ENCODE data around the gene ECSIT. TPM values are rescaled to one million over a fixed set of nuclear protein-coding genes. Genes with fewer than 3 reads are reported as not detected.

The ECSIT gene
- total RNA-seq, 1 experiment from 2014 or later, result 72.4 TPM

DNA sequence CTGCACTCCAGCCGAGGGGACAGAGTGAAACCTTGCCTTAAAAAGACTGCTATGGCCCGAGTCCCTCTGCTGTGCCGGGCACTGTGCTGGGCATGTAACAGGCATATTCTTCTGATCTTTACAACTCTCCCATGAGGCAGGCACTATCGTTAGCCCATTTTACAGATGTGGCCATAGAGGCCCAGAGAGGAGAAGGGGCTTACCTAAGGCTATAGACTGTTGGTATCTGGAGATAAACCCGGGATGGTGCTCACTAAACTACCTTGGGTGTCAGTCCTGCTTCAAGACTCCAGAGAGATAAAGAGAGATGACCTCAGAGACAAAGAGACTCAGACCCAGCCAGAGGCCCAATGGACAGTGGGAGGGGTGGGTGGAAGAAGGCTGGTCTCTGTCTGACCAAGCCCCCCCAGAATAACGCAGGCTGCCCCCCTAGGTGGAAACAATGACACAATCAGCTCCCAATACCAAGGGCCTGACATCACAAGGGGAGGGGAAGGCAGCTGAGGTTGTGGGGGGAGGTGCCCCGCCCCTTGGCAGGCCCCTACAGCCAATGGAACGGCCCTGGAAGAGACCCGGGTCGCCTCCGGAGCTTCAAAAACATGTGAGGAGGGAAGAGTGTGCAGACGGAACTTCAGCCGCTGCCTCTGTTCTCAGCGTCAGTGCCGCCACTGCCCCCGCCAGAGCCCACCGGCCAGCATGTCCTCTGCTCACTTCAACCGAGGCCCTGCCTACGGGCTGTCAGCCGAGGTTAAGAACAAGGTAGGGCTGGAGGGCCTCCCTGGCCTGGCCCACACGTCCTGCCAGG, 9.5 kb upstream of the ECSIT start, which contains the start of gene CNN1:
Gene CNN1 (plus strand): TSS at position 620 of the 805 bp plus-strand sequence. CDS start 77 bp downstream, at position 697.
- Histone ChIP-seq H3K4me3 (ENCODE audit: insufficient read depth, low read depth, low read length) (peak within 1 kb of the TSS; percentile 38), H3K36me3 (replicated peaks; ENCODE audit: control insufficient read depth, insufficient read depth, low read length) (no peaks in the 10 kb centered on the region), H3K27me3 (ENCODE audit: control insufficient read depth, insufficient read depth, low read length) (no peaks in the 10 kb centered on the region; the same call in 1 of the 2 replicates)
- DNase-seq, result peak; percentile 94

DNA sequence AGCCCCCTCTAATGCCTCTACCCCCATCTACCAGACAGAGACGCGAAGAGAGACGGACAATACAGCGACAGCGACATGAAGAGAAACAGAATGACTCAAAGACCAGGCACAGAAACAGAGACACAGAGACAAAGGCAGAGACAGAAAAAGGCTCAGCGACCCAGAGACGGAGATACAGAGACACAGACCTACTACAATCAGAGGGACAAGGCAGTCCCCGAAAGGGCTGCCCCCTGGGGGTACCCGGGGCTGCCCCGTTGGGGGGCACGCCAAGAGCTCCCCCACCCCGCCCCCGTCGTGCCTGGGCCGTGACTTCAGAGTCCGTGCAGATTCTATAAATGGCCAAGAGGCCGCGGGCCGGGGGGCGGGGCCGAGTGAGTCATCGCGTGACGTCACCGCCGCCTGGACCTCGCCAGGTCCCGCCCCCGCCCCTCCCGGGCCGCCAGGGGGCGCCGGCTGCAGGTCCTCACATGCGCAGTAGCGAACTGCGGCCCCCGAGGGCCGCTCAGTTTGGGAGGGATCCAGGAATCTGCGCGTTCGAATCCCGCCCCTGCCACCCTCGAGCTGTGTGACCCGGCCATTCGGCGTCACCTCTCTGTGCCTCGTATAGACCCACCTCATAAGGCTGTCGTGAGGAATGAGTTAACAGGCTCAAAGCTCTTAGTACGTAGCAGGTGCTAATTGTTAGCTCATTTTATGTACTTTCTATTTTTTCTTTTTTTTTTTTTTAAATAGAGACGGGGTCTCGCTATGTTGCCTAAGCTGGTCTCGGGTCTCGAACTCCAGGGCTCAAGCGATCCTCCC, 7.1 kb upstream of the ECSIT start:
- DNase-seq, result peak; percentile 99
- H3K36me3 ChIP-seq (replicated peaks; ENCODE audit: control insufficient read depth, insufficient read depth, low read length), result no peaks in the 10 kb centered on the region
- no peaks in the 10 kb centered on the region; the same call in 1 of the 2 replicates for H3K27me3 ChIP-seq (ENCODE audit: control insufficient read depth, insufficient read depth, low read length)
- H3K4me3 ChIP-seq (ENCODE audit: insufficient read depth, low read depth, low read length), result peak overlapping the region; percentile 41

DNA sequence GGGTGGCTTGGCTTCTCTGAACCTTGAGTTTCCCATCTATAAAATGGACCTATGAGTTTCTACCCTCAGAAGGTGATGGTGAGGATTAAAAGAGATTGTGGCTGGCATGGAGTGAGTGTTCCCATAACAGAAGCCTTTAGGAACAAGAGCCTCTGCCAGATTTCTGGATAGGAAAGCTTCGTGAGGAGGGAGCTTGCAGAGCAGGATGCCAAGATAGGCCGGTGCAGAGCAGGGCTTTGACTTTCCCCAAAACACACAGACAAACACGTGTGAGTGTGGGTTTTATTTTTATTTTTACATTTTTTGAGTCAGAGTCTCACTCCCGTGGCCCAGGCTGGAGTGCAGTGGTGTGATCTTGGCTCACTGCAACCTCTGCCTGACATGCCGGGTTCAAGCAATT, 6.0 kb upstream of the ECSIT start:
- Histone ChIP-seq H3K27me3 (ENCODE audit: control insufficient read depth, insufficient read depth, low read length) (no peaks in the 10 kb centered on the region; the same call in 1 of the 2 replicates), H3K36me3 (replicated peaks; ENCODE audit: control insufficient read depth, insufficient read depth, low read length) (no peaks in the 10 kb centered on the region), H3K4me3 (ENCODE audit: insufficient read depth, low read depth, low read length) (no peak overlapping the region)
- no peak for DNase-seq

DNA sequence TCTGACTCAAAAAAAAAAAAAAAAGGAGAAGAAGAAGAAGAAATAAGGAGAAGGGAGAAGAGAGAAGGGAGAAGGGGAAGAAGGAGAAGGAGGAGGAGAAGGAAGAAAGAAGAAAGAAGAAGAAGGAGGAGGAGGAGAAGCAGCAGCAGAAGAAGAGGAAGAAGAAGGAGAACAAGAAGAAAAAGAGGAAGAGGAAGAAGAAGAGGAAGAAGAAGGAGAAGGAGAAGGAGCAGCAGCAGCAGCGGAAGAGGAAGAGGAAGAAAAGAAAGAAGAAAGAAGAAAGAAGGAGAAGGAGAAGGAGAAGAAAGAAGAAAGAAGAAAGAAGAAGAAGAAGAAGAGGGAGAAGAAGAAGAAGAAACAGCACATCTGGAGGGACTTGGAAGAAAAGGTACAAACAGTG, 5.6 kb upstream of the ECSIT start:
- Histone ChIP-seq H3K36me3 (replicated peaks; ENCODE audit: control insufficient read depth, insufficient read depth, low read length) (no peaks in the 10 kb centered on the region), H3K4me3 (ENCODE audit: insufficient read depth, low read depth, low read length) (no peak overlapping the region), H3K27me3 (ENCODE audit: control insufficient read depth, insufficient read depth, low read length) (no peaks in the 10 kb centered on the region; the same call in 1 of the 2 replicates)
- no peak for DNase-seq

DNA sequence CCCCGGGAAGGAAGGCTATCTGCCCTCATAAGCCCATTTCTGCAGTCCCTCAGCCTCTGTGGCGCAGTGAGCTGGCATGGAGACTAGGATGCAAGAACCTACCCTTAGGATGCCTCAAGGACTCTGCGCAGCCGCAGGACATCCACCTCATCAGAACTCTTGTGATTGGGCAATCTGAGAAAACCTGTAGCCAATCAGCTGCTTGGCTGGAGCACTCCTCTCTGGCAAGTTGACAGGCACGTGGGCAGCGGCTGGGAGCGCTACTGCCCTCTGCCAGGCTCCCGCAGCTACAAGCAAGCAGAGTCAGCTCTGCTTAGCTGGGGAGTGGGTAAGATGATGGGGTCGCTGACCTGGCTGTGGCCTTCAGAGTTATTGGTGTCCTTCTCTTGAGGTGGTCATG, 1.5 kb upstream of the ECSIT start:
- H3K27me3 ChIP-seq (ENCODE audit: control insufficient read depth, insufficient read depth, low read length), result no peaks in the 10 kb centered on the region; the same call in 1 of the 2 replicates
- DNase-seq, result peak; percentile 97
- no peaks in the 10 kb centered on the region for H3K36me3 ChIP-seq (replicated peaks; ENCODE audit: control insufficient read depth, insufficient read depth, low read length)
- H3K4me3 ChIP-seq (ENCODE audit: insufficient read depth, low read depth, low read length), result no peak overlapping the region

- DNase-seq, result no peak
- H3K4me3 ChIP-seq (ENCODE audit: insufficient read depth, low read depth, low read length), result no peak overlapping the region
- no peaks in the 10 kb centered on the region for H3K27me3 ChIP-seq (ENCODE audit: control insufficient read depth, insufficient read depth, low read length)
- H3K36me3 ChIP-seq (replicated peaks; ENCODE audit: control insufficient read depth, insufficient read depth, low read length), result no peaks in the 10 kb centered on the region; the same call in 1 of the 2 replicates
These were observed 9.8 kb downstream of the ECSIT start for GRCh38 chr19:11519138-11519537.

GRCh38 chr19:11513946-11514345, 15.0 kb downstream of the ECSIT start:
- DNase-seq, result peak; percentile 35
- no peak overlapping the region for H3K4me3 ChIP-seq (ENCODE audit: insufficient read depth, low read depth, low read length)
- no peaks in the 10 kb centered on the region for H3K27me3 ChIP-seq (ENCODE audit: control insufficient read depth, insufficient read depth, low read length)
- peaks cover 3% of the 10 kb centered on the region for H3K36me3 ChIP-seq (replicated peaks; ENCODE audit: control insufficient read depth, insufficient read depth, low read length)

- Histone ChIP-seq H3K4me3 (ENCODE audit: insufficient read depth, low read depth, low read length) (no peak overlapping the region), H3K27me3 (ENCODE audit: control insufficient read depth, insufficient read depth, low read length) (no peaks in the 10 kb centered on the region), H3K36me3 (replicated peaks; ENCODE audit: control insufficient read depth, insufficient read depth, low read length) (peaks cover 3% of the 10 kb centered on the region)
- DNase-seq, result peak; percentile 24
These were observed 18.5 kb downstream of the ECSIT start for GRCh38 chr19:11510444-11510843.

GRCh38 chr19:11507370-11508078, 21.4 kb downstream of the ECSIT start:
- Histone ChIP-seq H3K27me3 (ENCODE audit: control insufficient read depth, insufficient read depth, low read length) (no peaks in the 10 kb centered on the region), H3K36me3 (replicated peaks; ENCODE audit: control insufficient read depth, insufficient read depth, low read length) (peaks cover 2% of the 10 kb centered on the region), H3K4me3 (ENCODE audit: insufficient read depth, low read depth, low read length) (no peak overlapping the region)
- DNase-seq, result peak; percentile 57

DNA sequence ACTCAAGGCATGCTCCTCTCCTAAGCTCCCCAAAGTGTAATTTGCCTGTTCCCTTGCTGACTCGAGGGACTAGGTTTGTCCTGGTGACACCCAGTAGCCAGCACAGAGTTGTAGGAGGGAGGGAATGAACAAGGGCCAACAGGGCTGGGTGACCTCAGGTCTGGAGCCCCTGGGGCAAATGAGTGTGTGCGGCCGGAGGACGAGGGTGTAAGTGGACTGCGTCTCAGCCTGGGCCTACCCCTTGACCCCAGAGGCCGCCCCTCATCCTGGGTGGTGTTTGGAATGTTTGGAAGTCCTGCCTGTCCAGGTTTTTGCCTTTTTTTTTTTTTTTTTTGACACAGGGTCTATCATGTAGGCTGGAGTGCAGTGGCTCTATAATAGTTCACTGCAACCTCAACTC, 22.0 kb downstream of the ECSIT start:
- Histone ChIP-seq H3K36me3 (replicated peaks; ENCODE audit: control insufficient read depth, insufficient read depth, low read length) (peaks cover 2% of the 10 kb centered on the region), H3K4me3 (ENCODE audit: insufficient read depth, low read depth, low read length) (no peak overlapping the region), H3K27me3 (ENCODE audit: control insufficient read depth, insufficient read depth, low read length) (no peaks in the 10 kb centered on the region)
- peak; percentile 40 for DNase-seq

DNA sequence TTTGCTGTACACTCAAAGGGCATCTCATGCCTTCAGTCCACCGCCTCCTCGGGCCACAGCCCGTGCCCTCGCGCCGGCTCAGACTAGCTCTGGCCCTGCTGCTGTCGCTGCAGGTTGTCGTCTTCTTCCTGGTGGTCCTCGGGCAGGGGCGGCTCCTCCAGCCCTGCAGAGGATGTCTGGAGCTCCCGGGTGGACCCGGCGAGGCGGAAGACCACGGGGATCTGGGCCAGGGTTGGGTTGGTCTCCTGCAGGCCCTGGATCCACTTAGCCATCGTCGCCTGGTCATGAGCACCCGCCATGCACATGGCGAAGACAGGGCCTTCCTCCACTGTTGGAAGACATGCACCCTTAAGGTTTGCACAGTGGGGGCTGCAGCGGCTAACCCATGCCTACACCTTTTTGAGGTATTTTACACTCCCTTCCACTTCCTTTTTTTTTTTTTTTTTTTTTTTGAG, 22.8 kb downstream of the ECSIT start:
- Histone ChIP-seq H3K27me3 (ENCODE audit: control insufficient read depth, insufficient read depth, low read length) (no peaks in the 10 kb centered on the region), H3K4me3 (ENCODE audit: insufficient read depth, low read depth, low read length) (peak overlapping the region; percentile 85)
- no peak for DNase-seq

GRCh38 chr19:11505504-11506100, 23.3 kb downstream of the ECSIT start, which contains the start of gene ZNF653:
TSS of gene ZNF653 (minus strand) at chr19:11505839. CDS start at chr19:11505786, 53 bp downstream.
- DNase-seq, result peak; percentile 98
- Histone ChIP-seq H3K36me3 (replicated peaks; ENCODE audit: control insufficient read depth, insufficient read depth, low read length) (no peaks in the 10 kb centered on the region; the same call in 1 of the 2 replicates), H3K4me3 (ENCODE audit: insufficient read depth, low read depth, low read length) (peak within 1 kb of the TSS; percentile 85), H3K27me3 (ENCODE audit: control insufficient read depth, insufficient read depth, low read length) (no peaks in the 10 kb centered on the region)

More for the DNA sequence above, 22.8 kb downstream of the ECSIT start:
- no peaks in the 10 kb centered on the region; the same call in 1 of the 2 replicates for H3K36me3 ChIP-seq (replicated peaks; ENCODE audit: control insufficient read depth, insufficient read depth, low read length)

GRCh38 chr19:11505032-11505503, 23.9 kb downstream of the ECSIT start:
- no peaks in the 10 kb centered on the region for H3K27me3 ChIP-seq (ENCODE audit: control insufficient read depth, insufficient read depth, low read length)
- DNase-seq, result peak; percentile 100
- no peaks in the 10 kb centered on the region; the same call in 1 of the 2 replicates for H3K36me3 ChIP-seq (replicated peaks; ENCODE audit: control insufficient read depth, insufficient read depth, low read length)
- H3K4me3 ChIP-seq (ENCODE audit: insufficient read depth, low read depth, low read length), result peak overlapping the region; percentile 85

Data from H7 (cell line).